GM12872 (cell line): ENCODE data around the gene CXCL11.

Experiments used
- CTCF ChIP-seq: IDR thresholded peaks from 3 replicates; pipeline ENCODE4 v1.5.1; 2011; ENCODE audit warnings: low read depth, mild to moderate bottlenecking, low read length, moderate library complexity; ENCODE audit not compliant: insufficient read depth

Gene CXCL11

DNA sequence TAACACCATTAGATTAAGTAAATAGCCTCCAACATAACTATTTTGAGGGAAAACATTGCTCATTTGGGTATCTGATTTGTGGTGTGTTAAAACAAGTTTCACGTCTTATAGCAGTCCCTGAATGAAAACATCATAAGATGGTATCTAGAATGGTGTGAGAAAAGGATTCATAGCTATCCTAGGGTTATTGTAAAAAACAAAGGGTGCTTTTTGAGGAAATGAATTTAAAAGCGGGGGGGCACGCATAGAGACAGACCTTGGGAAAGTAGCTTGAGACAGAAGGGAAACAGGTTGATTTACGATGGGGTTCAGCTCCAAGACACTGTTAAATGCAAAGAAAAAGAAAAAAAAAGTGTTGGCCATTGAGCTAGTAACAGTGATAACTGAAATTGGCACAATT, 11.8 kb downstream of the CXCL11 start:
- no peak for TF ChIP-seq CTCF

DNA sequence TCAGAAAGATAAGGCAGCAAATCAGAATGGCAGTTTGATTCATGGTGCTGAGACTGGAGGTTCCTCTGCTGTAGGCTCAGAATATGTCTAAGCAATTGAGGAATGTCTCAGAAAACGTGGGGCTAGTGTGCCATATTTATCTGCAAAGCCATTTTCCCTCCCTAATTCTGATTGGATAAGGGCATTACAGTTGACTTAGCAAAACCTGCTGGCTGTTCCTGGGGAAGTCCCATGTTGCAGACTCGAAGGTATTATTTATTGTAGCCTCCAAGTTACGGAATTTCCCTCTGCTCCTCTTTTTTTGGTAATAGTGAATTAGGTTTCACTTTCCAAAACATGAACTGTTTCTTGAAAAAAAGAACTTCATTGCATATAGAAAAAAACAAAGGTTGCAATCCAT, 12.5 kb downstream of the CXCL11 start, which contains the start of gene CXCL10:
CXCL10 (minus strand) TSS at position 109 of the 400 bp plus-strand sequence; CDS start at position 43, 66 bp downstream.
- TF ChIP-seq CTCF = no peak

DNA sequence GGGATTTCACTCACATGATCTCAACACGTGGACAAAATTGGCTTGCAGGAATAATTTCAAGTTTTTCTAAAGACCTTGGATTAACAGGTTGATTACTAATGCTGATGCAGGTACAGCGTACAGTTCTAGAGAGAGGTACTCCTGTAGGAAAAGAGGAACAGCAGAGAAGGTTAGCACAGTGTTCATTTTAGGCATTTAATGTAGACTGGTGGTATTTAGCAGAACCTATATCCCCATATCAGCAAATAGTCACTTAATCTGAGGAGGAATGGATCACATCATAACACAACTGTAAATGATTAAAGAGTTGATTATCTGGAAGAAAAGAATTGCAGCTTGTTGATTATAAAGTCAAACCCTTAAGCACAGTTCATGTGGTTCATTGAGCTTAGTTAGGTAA, 13.2 kb downstream of the CXCL11 start:
- no peak for TF ChIP-seq CTCF

DNA sequence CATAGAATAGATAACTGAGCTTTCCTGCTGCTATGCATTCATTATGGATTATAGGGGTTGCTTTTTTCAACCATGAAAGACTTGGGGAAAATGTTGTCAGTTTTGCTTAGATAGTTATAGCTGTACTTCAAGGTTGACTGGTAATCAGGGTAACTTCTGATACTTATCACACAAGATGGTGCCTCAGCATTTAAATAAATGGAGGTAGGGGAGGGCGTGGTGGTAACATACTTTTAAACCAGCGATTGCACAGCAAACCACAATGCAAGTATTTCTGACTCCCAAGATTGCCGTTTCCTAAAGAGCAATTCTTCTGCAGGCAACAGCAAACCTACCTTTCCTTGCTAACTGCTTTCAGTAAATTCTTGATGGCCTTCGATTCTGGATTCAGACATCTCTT, 13.8 kb downstream of the CXCL11 start:
- no peak for TF ChIP-seq CTCF

GRCh38 chr4:76017056-76017686, 18.7 kb downstream of the CXCL11 start:
- no peak for TF ChIP-seq CTCF

- no peak for TF ChIP-seq CTCF
Measured at GRCh38 chr4:76016393-76016792, 19.5 kb downstream of the CXCL11 start.

DNA sequence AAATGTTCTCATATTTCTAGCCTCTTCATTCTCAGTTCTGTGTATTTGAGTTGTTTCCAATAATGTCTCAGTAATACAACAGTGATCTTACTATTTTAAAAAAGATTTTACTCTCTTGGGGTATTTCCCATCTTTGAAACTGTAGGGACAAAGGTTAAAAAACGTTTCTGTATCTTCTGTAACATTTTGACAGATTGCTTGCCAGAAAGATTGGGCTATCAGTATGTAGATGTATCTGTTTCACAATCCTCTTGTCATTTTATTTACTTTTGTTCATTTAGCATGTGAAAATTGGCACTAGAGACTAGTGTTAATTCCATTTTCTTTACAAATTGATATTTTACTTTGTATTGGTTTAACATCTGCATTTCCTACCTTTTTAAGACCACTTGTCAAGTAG, 22.3 kb downstream of the CXCL11 start:
- no peak for TF ChIP-seq CTCF
